CMK (cell line): Measurements from ENCODE around the gene RHOG.
"Not testable (repeated sequence)": the region's sequence is repeated elsewhere in the genome, so short reads cannot be mapped to it uniquely, and the experiment has no call there.

Experiments
- DNase-seq: peaks from one replicate; pipeline ENCODE4 v3.0.0-alpha.2; 2010; ENCODE audit warnings: low read depth

Gene RHOG

GRCh38 chr11:3834349-3834663 is 6.5 kb downstream of the RHOG start:
- DNase-seq: no peak

GRCh38 chr11:3833449-3833848 is 7.3 kb downstream of the RHOG start:
- DNase-seq: no peak

GRCh38 chr11:3832816-3833215 is 7.9 kb downstream of the RHOG start:
- no peak for DNase-seq

GRCh38 chr11:3831378-3832239 is 9.2 kb downstream of the RHOG start:
- DNase-seq: no peak

GRCh38 chr11:3830730-3831129 is 10.0 kb downstream of the RHOG start:
- no peak for DNase-seq

- DNase-seq: no peak
Measured at GRCh38 chr11:3830088-3830487, 10.7 kb downstream of the RHOG start.

- DNase-seq: no peak
Measured at GRCh38 chr11:3827434-3828186, 13.1 kb downstream of the RHOG start.

GRCh38 chr11:3826721-3827120 is 14.0 kb downstream of the RHOG start:
- no peak for DNase-seq

GRCh38 chr11:3825473-3826154 is 15.1 kb downstream of the RHOG start:
- DNase-seq: no peak

- DNase-seq: no peak
Measured at GRCh38 chr11:3824714-3825472, 15.9 kb downstream of the RHOG start.

- no peak for DNase-seq
Measured at GRCh38 chr11:3823762-3824506, 16.8 kb downstream of the RHOG start.

GRCh38 chr11:3823303-3823702 is 17.5 kb downstream of the RHOG start:
- DNase-seq: no peak

GRCh38 chr11:3822312-3822711 is 18.4 kb downstream of the RHOG start:
- DNase-seq: no peak

- no peak for DNase-seq
Measured at GRCh38 chr11:3820971-3821370, 19.8 kb downstream of the RHOG start.

- no peak for DNase-seq
Measured at GRCh38 chr11:3817181-3817800, 23.5 kb downstream of the RHOG start.

- no peak for DNase-seq
Measured at GRCh38 chr11:3816673-3817072, 24.1 kb downstream of the RHOG start.

- no peak for DNase-seq
Measured at GRCh38 chr11:3815845-3816244, 24.9 kb downstream of the RHOG start.

GRCh38 chr11:3814832-3815231 is 25.9 kb downstream of the RHOG start:
- not testable (repeated sequence) for DNase-seq

GRCh38 chr11:3810951-3811350 is 29.8 kb downstream of the RHOG start:
- no peak for DNase-seq

GRCh38 chr11:3810446-3810845 is 30.3 kb downstream of the RHOG start:
- no peak for DNase-seq

GRCh38 chr11:3809624-3809928 is 31.2 kb downstream of the RHOG start:
- no peak for DNase-seq
